GM21723 (cell line): Measurements from ENCODE around the gene CTBP1.

Source experiments
- ATAC-seq: cut with Tn5 transposase; IDR thresholded peaks from one replicate; pipeline ENCODE4 v1.9.1; 2021; ENCODE audit warnings: mild to moderate bottlenecking, moderate library complexity; ENCODE audit not compliant: unreplicated experiment

The CTBP1 gene

DNA sequence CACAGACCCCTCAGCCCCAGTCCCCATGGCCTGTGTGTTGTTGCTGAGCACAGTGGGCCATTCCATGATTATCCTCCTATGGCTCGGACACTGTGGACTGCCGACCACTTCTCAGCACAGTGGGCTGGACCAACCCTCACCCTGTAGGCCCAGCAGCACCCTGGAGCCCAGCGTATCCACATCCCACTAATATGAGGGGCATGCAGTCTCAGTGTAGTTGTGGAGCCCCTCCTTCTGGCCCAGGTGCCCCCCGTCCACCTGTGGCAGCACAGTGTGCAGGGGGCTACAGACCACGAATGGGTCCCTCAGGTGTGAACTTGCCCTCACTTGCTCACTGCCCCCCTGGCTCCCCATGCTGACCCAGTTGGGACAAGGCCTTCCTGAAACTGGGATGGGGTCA lies 84.5 kb downstream of the CTBP1 start:
- no peak for ATAC-seq

DNA sequence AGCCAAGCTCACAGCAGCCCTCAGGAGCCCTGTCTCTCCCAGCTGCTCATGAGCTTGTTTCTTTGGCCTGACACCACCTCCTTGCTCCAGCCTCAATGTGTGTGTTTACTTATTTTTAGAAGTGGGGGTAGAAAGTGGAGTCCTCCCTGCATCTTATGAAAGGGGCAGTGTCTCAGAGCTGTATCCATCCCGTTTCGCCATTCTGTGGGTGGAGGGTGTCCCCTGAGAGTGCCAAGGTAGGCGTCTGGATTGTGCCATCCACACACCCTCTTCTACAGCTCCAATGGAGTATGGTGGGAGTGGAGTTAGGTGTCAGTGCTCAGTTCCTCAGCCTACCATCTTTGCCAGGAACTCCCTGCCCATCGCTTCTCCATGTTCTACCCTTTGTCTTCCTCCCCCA lies 84.9 kb downstream of the CTBP1 start:
- ATAC-seq, result no peak
